HepG2 (cell line): ENCODE data around the gene RPLP1. TPM values are rescaled to one million over a fixed set of nuclear protein-coding genes. Genes with fewer than 3 reads are reported as not detected.

Experiments
- ARNT2 ChIP-seq: sonication (generic); formaldehyde crosslinking; IDR thresholded peaks from 2 replicates; pipeline ENCODE4 v1.8.0; 2022; ENCODE audit warnings: mild to moderate bottlenecking, low read depth, missing genetic modification reagents, moderate library complexity
- ASH2L ChIP-seq: fragments of 300-600, 200-600 bp; sonication (generic); IDR thresholded peaks from 2 replicates; pipeline ENCODE4 v1.7.0; 2017; ENCODE audit warnings: low read depth, mild to moderate bottlenecking, moderate library complexity, mixed read lengths, low read length; ENCODE audit not compliant: insufficient read length
- ERF ChIP-seq: IDR thresholded peaks from 2 replicates; pipeline ENCODE4 v1.6.1; 2018; ENCODE audit warnings: missing biosample characterization, missing genetic modification reagents
- FOXA1 ChIP-seq, 2 experiments: fragments of 450-650 bp in 1 of 2; sonication (generic) in 1 of 2; formaldehyde crosslinking in 1 of 2; IDR thresholded peaks; 2 replicates each; pipeline versions ENCODE4 v1.4.0 to v1.6.1; 2016 to 2020; ENCODE audit warnings: missing genetic modification reagents in 1 of 2
- HMG20B ChIP-seq: conservative IDR thresholded peaks from 2 replicates; pipeline ENCODE4 v1.6.1; 2016; ENCODE audit warnings: missing genetic modification reagents, missing compliant biosample characterization
- HOXA9 ChIP-seq: sonication (generic); formaldehyde crosslinking; IDR thresholded peaks from 2 replicates; pipeline ENCODE4 v1.8.1; 2022; ENCODE audit warnings: missing genetic modification reagents, mild to moderate bottlenecking, moderate library complexity, borderline replicate concordance
- MED1 ChIP-seq: sonication (generic); formaldehyde crosslinking; IDR thresholded peaks from 2 replicates; pipeline ENCODE4 v1.4.0; 2020; ENCODE audit warnings: missing genetic modification reagents
- NKX3-1 ChIP-seq: sonication (generic); formaldehyde crosslinking; IDR thresholded peaks from 2 replicates; pipeline ENCODE4 v1.5.0; 2020; ENCODE audit warnings: missing genetic modification reagents
- PHF8 ChIP-seq: sonication (generic); formaldehyde crosslinking; IDR thresholded peaks from 2 replicates; pipeline ENCODE4 v1.5.0; 2020; ENCODE audit warnings: missing genetic modification reagents
- PLRG1 ChIP-seq: fragments of 450-650 bp; conservative IDR thresholded peaks from 2 replicates; pipeline ENCODE4 v1.6.1; 2016
- RXRA ChIP-seq: sonication (generic); formaldehyde crosslinking; IDR thresholded peaks from 2 replicates; pipeline ENCODE4 v1.5.1; 2020; ENCODE audit warnings: missing genetic modification reagents
- SALL1 ChIP-seq: sonication (generic); formaldehyde crosslinking; IDR thresholded peaks from 2 replicates; pipeline ENCODE4 v1.8.0; 2022; ENCODE audit warnings: mild to moderate bottlenecking, missing genetic modification reagents
- SNAPC2 ChIP-seq: sonication (generic); formaldehyde crosslinking; IDR thresholded peaks from 2 replicates; pipeline ENCODE4 v1.8.1; 2022; ENCODE audit warnings: mild to moderate bottlenecking, missing genetic modification reagents
- YEATS2 ChIP-seq: sonication (generic); formaldehyde crosslinking; IDR thresholded peaks from 2 replicates; pipeline ENCODE4 v1.4.0; 2020; ENCODE audit warnings: missing genetic modification reagents, borderline replicate concordance
- YY1 ChIP-seq: IDR thresholded peaks from 2 replicates; pipeline ENCODE4 v1.6.1; 2011; ENCODE audit warnings: low read length, low read depth, moderate library complexity, mild to moderate bottlenecking; ENCODE audit not compliant: insufficient read depth, insufficient replicate concordance
- ZNF263 ChIP-seq: sonication (generic); formaldehyde crosslinking; IDR thresholded peaks from 2 replicates; pipeline ENCODE4 v1.4.0; 2020; ENCODE audit warnings: missing genetic modification reagents
- ZNF782 ChIP-seq: sonication (generic); formaldehyde crosslinking; IDR thresholded peaks from 2 replicates; pipeline ENCODE4 v1.4.0; 2020; ENCODE audit warnings: missing genetic modification reagents, mild to moderate bottlenecking, borderline replicate concordance
- polyA plus RNA-seq, 8 experiments: library from polyadenylated mRNA; depleted of rRNA in 3 of 8; stranded (reverse) in 7 of 8; unstranded in 1 of 8; fragments of >200 nt; fragmentation: Illumina TruSeq in 4 of 8; extraction: Trizol in 4 of 8; gene quantifications; 2 replicates each; pipeline versions ENCODE4 v1.2.1 to v1.2.3, GENCODE V29; 2011 to 2016; ENCODE audit warnings: low read depth in 4 of 8, missing spikeins in 1 of 8, mixed read lengths in 1 of 8; ENCODE audit not compliant: insufficient read depth in 1 of 8
- total RNA-seq, 5 experiments: library from RNA; depleted of rRNA; stranded (reverse); fragments of >200 nt; fragmentation: Illumina TruSeq; extraction: Trizol; gene quantifications; 2 replicates each; pipeline ENCODE4 v1.2.3, GENCODE V29; 2016; ENCODE audit warnings: low read depth in 1 of 5
- TF ChIP-seq, protein P1 (sequence below): sonication (generic); formaldehyde crosslinking; IDR thresholded peaks from 2 replicates; pipeline ENCODE4 v1.5.1; 2020; ENCODE audit warnings: missing genetic modification reagents, mild to moderate bottlenecking, borderline replicate concordance
- TF ChIP-seq, protein P2 (sequence below): sonication (generic); formaldehyde crosslinking; IDR thresholded peaks from 2 replicates; pipeline ENCODE4 v1.5.1; 2020; ENCODE audit warnings: mild to moderate bottlenecking, missing genetic modification reagents, moderate library complexity
- TF ChIP-seq, protein P3 (sequence below): sonication (generic); formaldehyde crosslinking; IDR thresholded peaks from 2 replicates; pipeline ENCODE4 v1.5.0; 2020; ENCODE audit warnings: mild to moderate bottlenecking, missing genetic modification reagents

Gene RPLP1
- total and polyA plus RNA-seq, 2 of the 13 experiments (the other 11 are each of a cell fraction or from before 2014, with no cell fraction given), result 817 to 929 TPM

DNA sequence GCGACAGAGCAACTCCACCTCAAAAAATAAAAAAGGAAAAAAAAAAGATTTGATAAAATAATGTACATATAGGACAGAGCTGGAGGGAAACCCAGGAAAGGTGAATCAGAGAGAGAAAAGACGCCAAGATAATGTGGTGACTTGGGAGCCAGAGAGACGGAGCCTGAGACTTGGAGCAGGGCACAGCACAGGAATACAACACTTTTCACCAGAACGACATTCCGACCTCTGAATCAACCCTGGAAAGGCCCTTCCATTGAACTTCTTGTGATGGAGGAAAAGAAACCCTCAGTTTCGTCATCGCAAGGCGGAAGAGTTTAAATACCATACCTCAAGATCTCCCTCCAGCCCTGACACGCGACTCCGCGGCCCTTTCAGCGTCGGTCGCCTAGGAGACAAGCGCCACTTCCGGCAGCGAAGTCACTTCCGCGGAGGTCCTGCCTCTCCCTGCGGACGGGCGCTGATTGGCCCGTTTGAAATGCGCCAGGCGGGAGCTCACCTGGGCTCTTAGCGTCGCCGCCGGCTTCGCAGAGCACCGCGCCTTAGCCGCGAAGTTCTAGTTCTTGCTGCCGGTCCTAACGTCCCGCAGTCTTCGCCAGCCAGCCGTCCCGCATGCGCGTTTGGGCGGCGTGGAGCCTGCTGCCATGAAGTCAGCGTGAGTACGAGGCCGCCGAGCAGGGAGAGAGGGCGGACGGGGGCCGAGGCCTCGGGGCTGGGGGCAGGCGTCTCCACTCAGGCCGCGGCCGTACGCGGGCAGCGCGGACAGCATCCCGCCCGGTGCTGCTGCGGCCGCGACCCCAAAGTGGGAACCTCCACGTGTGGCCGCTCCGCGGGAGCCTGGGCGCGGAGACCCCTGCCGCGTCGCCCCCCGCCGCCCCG lies 38.6 kb upstream of the RPLP1 start, which contains the start of gene KIF23 (continued):
- TF ChIP-seq, protein P1, sequence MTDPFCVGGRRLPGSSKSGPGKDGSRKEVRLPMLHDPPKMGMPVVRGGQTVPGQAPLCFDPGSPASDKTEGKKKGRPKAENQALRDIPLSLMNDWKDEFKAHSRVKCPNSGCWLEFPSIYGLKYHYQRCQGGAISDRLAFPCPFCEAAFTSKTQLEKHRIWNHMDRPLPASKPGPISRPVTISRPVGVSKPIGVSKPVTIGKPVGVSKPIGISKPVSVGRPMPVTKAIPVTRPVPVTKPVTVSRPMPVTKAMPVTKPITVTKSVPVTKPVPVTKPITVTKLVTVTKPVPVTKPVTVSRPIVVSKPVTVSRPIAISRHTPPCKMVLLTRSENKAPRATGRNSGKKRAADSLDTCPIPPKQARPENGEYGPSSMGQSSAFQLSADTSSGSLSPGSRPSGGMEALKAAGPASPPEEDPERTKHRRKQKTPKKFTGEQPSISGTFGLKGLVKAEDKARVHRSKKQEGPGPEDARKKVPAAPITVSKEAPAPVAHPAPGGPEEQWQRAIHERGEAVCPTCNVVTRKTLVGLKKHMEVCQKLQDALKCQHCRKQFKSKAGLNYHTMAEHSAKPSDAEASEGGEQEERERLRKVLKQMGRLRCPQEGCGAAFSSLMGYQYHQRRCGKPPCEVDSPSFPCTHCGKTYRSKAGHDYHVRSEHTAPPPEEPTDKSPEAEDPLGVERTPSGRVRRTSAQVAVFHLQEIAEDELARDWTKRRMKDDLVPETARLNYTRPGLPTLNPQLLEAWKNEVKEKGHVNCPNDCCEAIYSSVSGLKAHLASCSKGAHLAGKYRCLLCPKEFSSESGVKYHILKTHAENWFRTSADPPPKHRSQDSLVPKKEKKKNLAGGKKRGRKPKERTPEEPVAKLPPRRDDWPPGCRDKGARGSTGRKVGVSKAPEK, result no peak
- TF ChIP-seq YY1 (peak; percentile 12), HMG20B (no peak), HOXA9 (CRISPR knock-in tag) (peak; percentile 75; the same call in 1 of the 2 replicates), FOXA1 (IDR thresholded peaks at IDR 0.05) (no peak), FOXA1 (CRISPR knock-in tag; IDR thresholded peaks at IDR 0.05) (no peak), ASH2L (peak; percentile 91), RXRA (CRISPR knock-in tag) (no peak; the same call in 1 of the 2 replicates), PLRG1 (no peak), MED1 (CRISPR knock-in tag) (no peak; the same call in 1 of the 2 replicates), ZNF782 (CRISPR knock-in tag) (no peak), ERF (CRISPR knock-in tag) (0 out of 2 replicates have a peak, but pooled peaks have one; percentile 54), NKX3-1 (CRISPR knock-in tag) (no peak), ARNT2 (peak; percentile 98), SALL1 (CRISPR knock-in tag) (peak; percentile 89), SNAPC2 (CRISPR knock-in tag) (no peak), YEATS2 (CRISPR knock-in tag) (no peak), PHF8 (peak; percentile 91), ZNF263 (CRISPR knock-in tag) (no peak)
- TF ChIP-seq, protein P2, sequence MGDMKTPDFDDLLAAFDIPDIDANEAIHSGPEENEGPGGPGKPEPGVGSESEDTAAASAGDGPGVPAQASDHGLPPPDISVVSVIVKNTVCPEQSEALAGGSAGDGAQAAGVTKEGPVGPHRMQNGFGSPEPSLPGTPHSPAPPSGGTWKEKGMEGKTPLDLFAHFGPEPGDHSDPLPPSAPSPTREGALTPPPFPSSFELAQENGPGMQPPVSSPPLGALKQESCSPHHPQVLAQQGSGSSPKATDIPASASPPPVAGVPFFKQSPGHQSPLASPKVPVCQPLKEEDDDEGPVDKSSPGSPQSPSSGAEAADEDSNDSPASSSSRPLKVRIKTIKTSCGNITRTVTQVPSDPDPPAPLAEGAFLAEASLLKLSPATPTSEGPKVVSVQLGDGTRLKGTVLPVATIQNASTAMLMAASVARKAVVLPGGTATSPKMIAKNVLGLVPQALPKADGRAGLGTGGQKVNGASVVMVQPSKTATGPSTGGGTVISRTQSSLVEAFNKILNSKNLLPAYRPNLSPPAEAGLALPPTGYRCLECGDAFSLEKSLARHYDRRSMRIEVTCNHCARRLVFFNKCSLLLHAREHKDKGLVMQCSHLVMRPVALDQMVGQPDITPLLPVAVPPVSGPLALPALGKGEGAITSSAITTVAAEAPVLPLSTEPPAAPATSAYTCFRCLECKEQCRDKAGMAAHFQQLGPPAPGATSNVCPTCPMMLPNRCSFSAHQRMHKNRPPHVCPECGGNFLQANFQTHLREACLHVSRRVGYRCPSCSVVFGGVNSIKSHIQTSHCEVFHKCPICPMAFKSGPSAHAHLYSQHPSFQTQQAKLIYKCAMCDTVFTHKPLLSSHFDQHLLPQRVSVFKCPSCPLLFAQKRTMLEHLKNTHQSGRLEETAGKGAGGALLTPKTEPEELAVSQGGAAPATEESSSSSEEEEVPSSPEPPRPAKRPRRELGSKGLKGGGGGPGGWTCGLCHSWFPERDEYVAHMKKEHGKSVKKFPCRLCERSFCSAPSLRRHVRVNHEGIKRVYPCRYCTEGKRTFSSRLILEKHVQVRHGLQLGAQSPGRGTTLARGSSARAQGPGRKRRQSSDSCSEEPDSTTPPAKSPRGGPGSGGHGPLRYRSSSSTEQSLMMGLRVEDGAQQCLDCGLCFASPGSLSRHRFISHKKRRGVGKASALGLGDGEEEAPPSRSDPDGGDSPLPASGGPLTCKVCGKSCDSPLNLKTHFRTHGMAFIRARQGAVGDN, result peak; percentile 94
- TF ChIP-seq, protein P3, sequence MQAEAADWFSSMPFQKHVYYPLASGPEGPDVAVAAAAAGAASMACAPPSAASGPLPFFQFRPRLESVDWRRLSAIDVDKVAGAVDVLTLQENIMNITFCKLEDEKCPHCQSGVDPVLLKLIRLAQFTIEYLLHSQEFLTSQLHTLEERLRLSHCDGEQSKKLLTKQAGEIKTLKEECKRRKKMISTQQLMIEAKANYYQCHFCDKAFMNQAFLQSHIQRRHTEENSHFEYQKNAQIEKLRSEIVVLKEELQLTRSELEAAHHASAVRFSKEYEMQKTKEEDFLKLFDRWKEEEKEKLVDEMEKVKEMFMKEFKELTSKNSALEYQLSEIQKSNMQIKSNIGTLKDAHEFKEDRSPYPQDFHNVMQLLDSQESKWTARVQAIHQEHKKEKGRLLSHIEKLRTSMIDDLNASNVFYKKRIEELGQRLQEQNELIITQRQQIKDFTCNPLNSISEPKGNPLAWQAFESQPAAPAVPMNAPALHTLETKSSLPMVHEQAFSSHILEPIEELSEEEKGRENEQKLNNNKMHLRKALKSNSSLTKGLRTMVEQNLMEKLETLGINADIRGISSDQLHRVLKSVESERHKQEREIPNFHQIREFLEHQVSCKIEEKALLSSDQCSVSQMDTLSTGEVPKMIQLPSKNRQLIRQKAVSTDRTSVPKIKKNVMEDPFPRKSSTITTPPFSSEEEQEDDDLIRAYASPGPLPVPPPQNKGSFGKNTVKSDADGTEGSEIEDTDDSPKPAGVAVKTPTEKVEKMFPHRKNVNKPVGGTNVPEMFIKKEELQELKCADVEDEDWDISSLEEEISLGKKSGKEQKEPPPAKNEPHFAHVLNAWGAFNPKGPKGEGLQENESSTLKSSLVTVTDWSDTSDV, result no peak
